ENCODE measurements around the gene GALNT7.

DNA sequence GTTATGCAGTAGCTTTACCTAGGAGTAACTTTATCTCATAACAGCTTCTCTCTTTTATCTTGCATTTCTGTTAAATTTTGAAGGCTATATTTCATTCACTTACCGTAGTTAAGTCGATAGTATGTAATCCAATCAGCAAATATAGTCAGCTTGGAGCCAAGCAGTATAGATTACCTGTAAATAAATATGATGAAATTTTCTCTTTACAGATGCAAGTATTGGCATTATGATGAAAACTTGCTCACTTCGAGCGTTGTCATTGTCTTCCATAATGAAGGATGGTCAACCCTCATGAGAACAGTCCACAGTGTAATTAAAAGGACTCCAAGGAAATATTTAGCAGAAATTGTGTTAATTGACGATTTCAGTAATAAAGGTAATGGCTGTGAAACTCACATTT, 123.3 kb downstream of the GALNT7 start:
- no peak for TF ChIP-seq POLR2A (IDR thresholded peaks at IDR 0.05; ENCODE audit: low read depth, low read length)
- TF ChIP-seq CTCF (IDR thresholded peaks at IDR 0.05; ENCODE audit: extremely low read depth in 1 of 2, insufficient read depth in 1 of 2, low read depth in 1 of 2, low read length in 2 of 2) = no peak
- no peak for TF ChIP-seq POLR2AphosphoS5 (IDR thresholded peaks at IDR 0.05; ENCODE audit: insufficient read depth, low read depth, low read length)
- TF ChIP-seq EZH2 (IDR thresholded peaks at IDR 0.05; ENCODE audit: borderline replicate concordance, low read depth, low read length, severe bottlenecking) = no peak
- TF ChIP-seq GATA2 (IDR thresholded peaks at IDR 0.05; ENCODE audit: insufficient read depth, insufficient read length, low read depth, low read length) = no peak
- TF ChIP-seq JUN (IDR thresholded peaks at IDR 0.05; ENCODE audit: borderline replicate concordance, insufficient read depth, insufficient read length, low read depth) = no peak
- TF ChIP-seq MYC (IDR thresholded peaks at IDR 0.05; ENCODE audit: low read depth, low read length) = no peak

All from endothelial cell of umbilical vein (primary cell).